GM21786 (cell line): ENCODE results near the gene VEGFB.

ENCODE experiments used
- ATAC-seq: cut with Tn5 transposase; IDR thresholded peaks from one replicate; pipeline ENCODE4 v1.9.1; 2021; ENCODE audit not compliant: unreplicated experiment

VEGFB gene

GRCh38 chr11:64230171-64230984 lies 4.0 kb upstream of the VEGFB start, which contains the start of gene DNAJC4:
Gene DNAJC4 (plus strand): TSS chr11:64230548. CDS start chr11:64230855, 307 bp downstream.
- peak; percentile 49 for ATAC-seq

GRCh38 chr11:64230985-64231365 lies 3.4 kb upstream of the VEGFB start:
- ATAC-seq = no peak

- no peak for ATAC-seq
These were observed 2.8 kb upstream of the VEGFB start for GRCh38 chr11:64231546-64231945.

GRCh38 chr11:64232182-64232966 lies 2.0 kb upstream of the VEGFB start:
- no peak for ATAC-seq

- ATAC-seq = no peak
These were observed 1.4 kb upstream of the VEGFB start for GRCh38 chr11:64232967-64233315.

- no peak for ATAC-seq
These were observed 429 bp downstream of the VEGFB start for GRCh38 chr11:64234647-64235379.

GRCh38 chr11:64235437-64236161 lies 1.2 kb downstream of the VEGFB start:
- no peak for ATAC-seq

- ATAC-seq = no peak
These were observed 3.1 kb downstream of the VEGFB start for GRCh38 chr11:64237484-64237951.

GRCh38 chr11:64238076-64238475 lies 3.7 kb downstream of the VEGFB start:
- ATAC-seq = no peak

- no peak for ATAC-seq
These were observed 4.6 kb downstream of the VEGFB start for GRCh38 chr11:64238999-64239398.

GRCh38 chr11:64239662-64240434 lies 5.5 kb downstream of the VEGFB start:
- no peak for ATAC-seq

- ATAC-seq = peak; percentile 40
These were observed 6.3 kb downstream of the VEGFB start, which contains the start of gene FKBP2 for GRCh38 chr11:64240435-64241240. Gene FKBP2 (plus strand): TSS chr11:64241095. CDS start chr11:64242388, 1,293 bp downstream.

- ATAC-seq = peak; percentile 63
These were observed 6.8 kb downstream of the VEGFB start for GRCh38 chr11:64241241-64241490.

- peak; percentile 6 for ATAC-seq
These were observed 7.3 kb downstream of the VEGFB start for GRCh38 chr11:64241491-64242374.

- no peak for ATAC-seq
These were observed 9.0 kb downstream of the VEGFB start for GRCh38 chr11:64243236-64243854.

- no peak for ATAC-seq
These were observed 9.7 kb downstream of the VEGFB start for GRCh38 chr11:64244107-64244506.

GRCh38 chr11:64244966-64245365 lies 10.6 kb downstream of the VEGFB start:
- ATAC-seq = no peak

- no peak for ATAC-seq
These were observed 11.0 kb downstream of the VEGFB start for GRCh38 chr11:64245401-64245796.
